HG03571 (cell line): Measurements from ENCODE around the gene MOSPD3.
"Not testable (repeated sequence)": the region's sequence is repeated elsewhere in the genome, so short reads cannot be mapped to it uniquely, and the experiment has no call there.

Experiments
- ATAC-seq: cut with Tn5 transposase; IDR thresholded peaks from one replicate; pipeline ENCODE4 v1.9.1; 2021; ENCODE audit not compliant: unreplicated experiment

MOSPD3 gene

GRCh38 chr7:100662194-100662776 is 49.9 kb downstream of the MOSPD3 start:
- ATAC-seq = not testable (repeated sequence)
